ENCODE data around the gene GPR107.

GPR107 gene

GRCh38 chr9:130171226-130172148, 117.8 kb downstream of the GPR107 start:
- peak; percentile 71 for DNase-seq

GRCh38 chr9:130172161-130172857, 118.6 kb downstream of the GPR107 start, which contains the start of gene NCS1:
TSS of gene NCS1 (plus strand) at chr9:130172404. CDS start at chr9:130172664, 260 bp downstream.
- peak; percentile 89 for DNase-seq

- peak; percentile 60 for DNase-seq
Measured at GRCh38 chr9:130172858-130173665, 119.4 kb downstream of the GPR107 start.

GRCh38 chr9:130173666-130173983, 119.9 kb downstream of the GPR107 start:
- no peak for DNase-seq

- no peak for DNase-seq
Measured at GRCh38 chr9:130174025-130174424, 120.3 kb downstream of the GPR107 start.

GRCh38 chr9:130174920-130175321, 121.2 kb downstream of the GPR107 start:
- DNase-seq = no peak

- no peak for DNase-seq
Measured at GRCh38 chr9:130175355-130175754, 121.6 kb downstream of the GPR107 start.

- no peak for DNase-seq
Measured at GRCh38 chr9:130176760-130177159, 123.1 kb downstream of the GPR107 start.

GRCh38 chr9:130177898-130178805, 124.4 kb downstream of the GPR107 start:
- no peak for DNase-seq

GRCh38 chr9:130179331-130179907, 125.7 kb downstream of the GPR107 start:
- DNase-seq = no peak

GRCh38 chr9:130180516-130180915, 126.8 kb downstream of the GPR107 start:
- no peak for DNase-seq

GRCh38 chr9:130181678-130182380, 128.1 kb downstream of the GPR107 start:
- DNase-seq = no peak

GRCh38 chr9:130182381-130182909, 128.7 kb downstream of the GPR107 start:
- no peak for DNase-seq

- DNase-seq = peak; percentile 90
Measured at GRCh38 chr9:130183133-130183762, 129.5 kb downstream of the GPR107 start.

- DNase-seq = no peak
Measured at GRCh38 chr9:130185017-130185416, 131.3 kb downstream of the GPR107 start.

GRCh38 chr9:130185490-130186031, 131.9 kb downstream of the GPR107 start:
- no peak for DNase-seq

- DNase-seq = no peak
Measured at GRCh38 chr9:130186051-130186450, 132.3 kb downstream of the GPR107 start.

- peak; percentile 95 for DNase-seq
Measured at GRCh38 chr9:130186839-130187522, 133.3 kb downstream of the GPR107 start.

GRCh38 chr9:130187523-130187846, 133.8 kb downstream of the GPR107 start:
- no peak for DNase-seq

Data from islet precursor cell (in vitro differentiated cells).